HG02852 (cell line): ENCODE measurements around the gene SYS1.

ENCODE experiments used
- ATAC-seq: cut with Tn5 transposase; IDR thresholded peaks from one replicate; pipeline ENCODE4 v1.9.1; 2021; ENCODE audit warnings: mild to moderate bottlenecking, moderate library complexity; ENCODE audit not compliant: unreplicated experiment

The SYS1 gene

GRCh38 chr20:45374966-45375365 lies 12.0 kb downstream of the SYS1 start:
- no peak for ATAC-seq

- no peak for ATAC-seq
Observed at GRCh38 chr20:45377269-45377668, 14.3 kb downstream of the SYS1 start.

- ATAC-seq: no peak
Observed at GRCh38 chr20:45378191-45378590, 15.2 kb downstream of the SYS1 start, which contains the start of gene TP53TG5. TSS of gene TP53TG5 (minus strand) at chr20:45378325. CDS start at chr20:45378236, 89 bp downstream.

GRCh38 chr20:45387274-45387673 lies 24.3 kb downstream of the SYS1 start:
- ATAC-seq: no peak

GRCh38 chr20:45390931-45391330 lies 28.0 kb downstream of the SYS1 start:
- no peak for ATAC-seq

- ATAC-seq: no peak
Observed at GRCh38 chr20:45391559-45391958, 28.6 kb downstream of the SYS1 start.

GRCh38 chr20:45392733-45393132 lies 29.8 kb downstream of the SYS1 start:
- ATAC-seq: no peak

GRCh38 chr20:45394221-45395113 lies 31.5 kb downstream of the SYS1 start:
- no peak for ATAC-seq

GRCh38 chr20:45395114-45395415 lies 32.1 kb downstream of the SYS1 start:
- no peak for ATAC-seq

GRCh38 chr20:45399018-45399417 lies 36.1 kb downstream of the SYS1 start:
- no peak for ATAC-seq

GRCh38 chr20:45400346-45401031 lies 37.5 kb downstream of the SYS1 start:
- no peak for ATAC-seq

- ATAC-seq: no peak
Observed at GRCh38 chr20:45402946-45403345, 40.0 kb downstream of the SYS1 start.

- no peak for ATAC-seq
Observed at GRCh38 chr20:45404438-45404837, 41.5 kb downstream of the SYS1 start.

- ATAC-seq: no peak
Observed at GRCh38 chr20:45405571-45406259, 42.8 kb downstream of the SYS1 start.

- no peak for ATAC-seq
Observed at GRCh38 chr20:45406260-45407066, 43.5 kb downstream of the SYS1 start.

GRCh38 chr20:45407067-45407745 lies 44.2 kb downstream of the SYS1 start:
- no peak for ATAC-seq

- no peak for ATAC-seq
Observed at GRCh38 chr20:45407783-45408645, 45.1 kb downstream of the SYS1 start, which contains the start of gene DBNDD2. TSS of gene DBNDD2 (plus strand) at chr20:45408289. CDS start at chr20:45408468, 179 bp downstream.

- ATAC-seq: no peak
Observed at GRCh38 chr20:45408646-45409213, 45.8 kb downstream of the SYS1 start.
